ENCODE results near the gene GOT2. TPM values are rescaled to one million over a fixed set of nuclear protein-coding genes. Genes with fewer than 3 reads are reported as not detected.

Gene GOT2
- polyA plus RNA-seq, 1 experiment, result 99.8 TPM

DNA sequence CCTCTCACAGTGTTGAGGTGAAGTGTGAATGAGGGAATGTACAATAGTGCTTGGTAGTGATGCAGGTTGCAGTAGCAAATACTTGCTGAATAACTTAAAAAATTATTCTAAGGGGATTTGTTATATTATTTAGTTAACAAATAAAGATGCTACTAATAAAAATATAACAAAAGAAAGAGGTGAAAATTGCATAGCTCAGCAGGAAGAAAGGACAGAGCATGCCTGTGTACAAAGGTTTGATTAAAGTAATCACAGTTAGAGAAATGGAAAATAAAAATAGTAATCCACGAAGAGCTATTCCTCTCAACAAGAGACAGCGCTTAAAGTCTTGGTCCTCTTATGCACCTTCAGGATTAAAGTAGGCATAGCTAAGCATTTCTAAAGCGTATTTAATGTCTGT lies 11.0 kb downstream of the GOT2 start:
- H3K9me3 ChIP-seq (ENCODE audit: control insufficient read depth, insufficient read depth, low read length), result no peaks in the 10 kb centered on the region
- ChIA-PET CTCF (interaction anchor here (1.0 kb wide), 1 partner anchor 33 kb away, joined by 3 read pairs; no protein-coding TSS in a partner anchor), POLR2A (no interaction called here)
- H3K4me3 ChIP-seq (ENCODE audit: low read depth, low read length), result no peak overlapping the region
- H3K27me3 ChIP-seq (ENCODE audit: control insufficient read depth, insufficient read depth, low read length), result no peaks in the 10 kb centered on the region
- DNase-seq (ENCODE audit: low read depth, low spot score), result no peak
- no peak overlapping the region for H3K27ac ChIP-seq (ENCODE audit: low read depth, low read length)
- TF ChIP-seq, protein P1, sequence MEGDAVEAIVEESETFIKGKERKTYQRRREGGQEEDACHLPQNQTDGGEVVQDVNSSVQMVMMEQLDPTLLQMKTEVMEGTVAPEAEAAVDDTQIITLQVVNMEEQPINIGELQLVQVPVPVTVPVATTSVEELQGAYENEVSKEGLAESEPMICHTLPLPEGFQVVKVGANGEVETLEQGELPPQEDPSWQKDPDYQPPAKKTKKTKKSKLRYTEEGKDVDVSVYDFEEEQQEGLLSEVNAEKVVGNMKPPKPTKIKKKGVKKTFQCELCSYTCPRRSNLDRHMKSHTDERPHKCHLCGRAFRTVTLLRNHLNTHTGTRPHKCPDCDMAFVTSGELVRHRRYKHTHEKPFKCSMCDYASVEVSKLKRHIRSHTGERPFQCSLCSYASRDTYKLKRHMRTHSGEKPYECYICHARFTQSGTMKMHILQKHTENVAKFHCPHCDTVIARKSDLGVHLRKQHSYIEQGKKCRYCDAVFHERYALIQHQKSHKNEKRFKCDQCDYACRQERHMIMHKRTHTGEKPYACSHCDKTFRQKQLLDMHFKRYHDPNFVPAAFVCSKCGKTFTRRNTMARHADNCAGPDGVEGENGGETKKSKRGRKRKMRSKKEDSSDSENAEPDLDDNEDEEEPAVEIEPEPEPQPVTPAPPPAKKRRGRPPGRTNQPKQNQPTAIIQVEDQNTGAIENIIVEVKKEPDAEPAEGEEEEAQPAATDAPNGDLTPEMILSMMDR (IDR thresholded peaks at IDR 0.05; ENCODE audit: low read depth, low read length), result no peak

GRCh38 chr16:58717994-58718393 lies 16.1 kb downstream of the GOT2 start:
- TF ChIP-seq, protein P1 (IDR thresholded peaks at IDR 0.05; ENCODE audit: low read depth, low read length), result no peak
- DNase-seq (ENCODE audit: low read depth, low spot score), result no peak
- no peak overlapping the region for H3K27ac ChIP-seq (ENCODE audit: low read depth, low read length)
- H3K4me3 ChIP-seq (ENCODE audit: low read depth, low read length), result no peak overlapping the region
- no peaks in the 10 kb centered on the region for H3K27me3 ChIP-seq (ENCODE audit: control insufficient read depth, insufficient read depth, low read length)
- ChIA-PET POLR2A (no interaction called here), CTCF (no interaction called here)
- no peaks in the 10 kb centered on the region for H3K9me3 ChIP-seq (ENCODE audit: control insufficient read depth, insufficient read depth, low read length)

- Histone ChIP-seq H3K9me3 (ENCODE audit: control insufficient read depth, insufficient read depth, low read length) (no peaks in the 10 kb centered on the region), H3K27ac (ENCODE audit: low read depth, low read length) (peak overlapping the region; percentile 34), H3K27me3 (ENCODE audit: control insufficient read depth, insufficient read depth, low read length) (no peaks in the 10 kb centered on the region), H3K4me3 (ENCODE audit: low read depth, low read length) (no peak overlapping the region)
- TF ChIP-seq, protein P1 (IDR thresholded peaks at IDR 0.05; ENCODE audit: low read depth, low read length), result no peak
- peak; percentile 6 for DNase-seq (ENCODE audit: low read depth, low spot score)
- POLR2A ChIA-PET, result interaction anchor here (1.0 to 1.4 kb wide), 2 partner anchors 32 to 217 kb away, joined by 4 read pairs; partner anchors contain the start of genes NDRG4 and SLC38A7
- CTCF ChIA-PET, result interaction anchor here (0.6 kb wide), 1 partner anchor 54 kb away, joined by 5 read pairs; no protein-coding TSS in a partner anchor
Observed at GRCh38 chr16:58716468-58716867, 17.6 kb downstream of the GOT2 start.

GRCh38 chr16:58713742-58714141 lies 20.4 kb downstream of the GOT2 start:
- Histone ChIP-seq H3K27me3 (ENCODE audit: control insufficient read depth, insufficient read depth, low read length) (no peaks in the 10 kb centered on the region), H3K4me3 (ENCODE audit: low read depth, low read length) (no peak overlapping the region), H3K27ac (ENCODE audit: low read depth, low read length) (no peak overlapping the region), H3K9me3 (ENCODE audit: control insufficient read depth, insufficient read depth, low read length) (no peaks in the 10 kb centered on the region)
- TF ChIP-seq, protein P1 (IDR thresholded peaks at IDR 0.05; ENCODE audit: low read depth, low read length), result no peak
- CTCF ChIA-PET, result no interaction called here
- no peak for DNase-seq (ENCODE audit: low read depth, low spot score)
- POLR2A ChIA-PET, result interaction anchor here (0.8 kb wide), 1 partner anchor 29 kb away, joined by 3 read pairs; the partner anchor contains the start of gene SLC38A7

DNA sequence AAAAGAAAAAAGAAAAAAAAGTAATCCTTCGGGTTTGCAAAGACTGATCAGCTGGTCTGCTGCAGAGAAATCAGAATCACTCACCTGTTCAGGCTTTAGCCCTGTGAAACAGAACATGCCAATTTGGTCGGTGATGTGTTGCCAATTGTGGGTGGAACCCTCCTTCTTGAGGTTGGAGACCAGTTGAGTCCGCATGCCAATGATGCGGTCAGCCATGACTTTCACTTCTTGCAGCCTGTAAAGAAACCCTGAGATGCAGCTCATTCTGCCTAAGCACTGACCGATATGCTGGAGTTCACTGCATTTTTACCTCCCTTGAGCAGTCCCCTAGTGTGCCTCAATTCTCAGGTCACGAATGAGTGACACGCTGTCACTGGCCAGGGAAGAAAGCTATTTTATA lies 24.8 kb downstream of the GOT2 start:
- POLR2A ChIA-PET, result no interaction called here
- H3K9me3 ChIP-seq (ENCODE audit: control insufficient read depth, insufficient read depth, low read length), result no peaks in the 10 kb centered on the region
- TF ChIP-seq, protein P1 (IDR thresholded peaks at IDR 0.05; ENCODE audit: low read depth, low read length), result no peak
- H3K27ac ChIP-seq (ENCODE audit: low read depth, low read length), result no peak overlapping the region
- H3K4me3 ChIP-seq (ENCODE audit: low read depth, low read length), result no peak overlapping the region
- CTCF ChIA-PET, result no interaction called here
- no peak for DNase-seq (ENCODE audit: low read depth, low spot score)
- H3K27me3 ChIP-seq (ENCODE audit: control insufficient read depth, insufficient read depth, low read length), result no peaks in the 10 kb centered on the region

Measured in AG04450 (cell line).